ENCODE measurements around the gene GPR137B.
A peak's percentile ranks its signal among the peaks of the same experiment; 100 is the strongest.
"Not testable (repeated sequence)": the region's sequence is repeated elsewhere in the genome, so short reads cannot be mapped to it uniquely, and the experiment has no call there.

The GPR137B gene, protein sequence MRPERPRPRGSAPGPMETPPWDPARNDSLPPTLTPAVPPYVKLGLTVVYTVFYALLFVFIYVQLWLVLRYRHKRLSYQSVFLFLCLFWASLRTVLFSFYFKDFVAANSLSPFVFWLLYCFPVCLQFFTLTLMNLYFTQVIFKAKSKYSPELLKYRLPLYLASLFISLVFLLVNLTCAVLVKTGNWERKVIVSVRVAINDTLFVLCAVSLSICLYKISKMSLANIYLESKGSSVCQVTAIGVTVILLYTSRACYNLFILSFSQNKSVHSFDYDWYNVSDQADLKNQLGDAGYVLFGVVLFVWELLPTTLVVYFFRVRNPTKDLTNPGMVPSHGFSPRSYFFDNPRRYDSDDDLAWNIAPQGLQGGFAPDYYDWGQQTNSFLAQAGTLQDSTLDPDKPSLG

DNA sequence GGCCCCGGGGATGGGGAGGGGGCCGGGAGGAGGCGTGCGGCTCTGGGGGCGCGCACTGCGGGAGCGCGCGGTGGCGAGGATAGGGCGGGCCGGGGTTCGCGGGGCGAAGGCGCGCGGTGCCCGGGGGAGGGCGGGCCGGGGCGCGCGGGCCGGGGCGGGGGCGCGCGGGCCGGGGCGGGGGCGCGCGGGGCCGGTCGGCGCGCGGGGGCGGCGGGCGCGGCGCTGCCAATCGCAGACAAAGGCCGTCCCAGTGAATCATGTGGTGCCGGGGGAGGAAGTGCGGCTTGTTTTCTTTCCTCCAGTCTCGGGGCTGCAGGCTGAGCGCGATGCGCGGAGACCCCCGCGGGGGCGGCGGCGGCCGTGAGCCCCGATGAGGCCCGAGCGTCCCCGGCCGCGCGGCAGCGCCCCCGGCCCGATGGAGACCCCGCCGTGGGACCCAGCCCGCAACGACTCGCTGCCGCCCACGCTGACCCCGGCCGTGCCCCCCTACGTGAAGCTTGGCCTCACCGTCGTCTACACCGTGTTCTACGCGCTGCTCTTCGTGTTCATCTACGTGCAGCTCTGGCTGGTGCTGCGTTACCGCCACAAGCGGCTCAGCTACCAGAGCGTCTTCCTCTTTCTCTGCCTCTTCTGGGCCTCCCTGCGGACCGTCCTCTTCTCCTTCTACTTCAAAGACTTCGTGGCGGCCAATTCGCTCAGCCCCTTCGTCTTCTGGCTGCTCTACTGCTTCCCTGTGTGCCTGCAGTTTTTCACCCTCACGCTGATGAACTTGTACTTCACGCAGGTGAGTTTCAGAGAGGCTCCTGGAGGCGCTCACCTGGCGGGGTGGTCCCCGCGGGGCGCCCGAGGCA lies at the start of gene GPR137B:
GPR137B (plus strand) TSS at position 287 of the 851 bp plus-strand sequence; CDS start at position 371, 84 bp downstream.
- intact Hi-C loops (cut with DNase I), result loop anchor here (2.0 kb wide), 1 partner anchor 138 kb away; the partner anchor contains the start of gene ERO1B
- peak; percentile 56 to 94 (median 68) for DNase-seq

DNA sequence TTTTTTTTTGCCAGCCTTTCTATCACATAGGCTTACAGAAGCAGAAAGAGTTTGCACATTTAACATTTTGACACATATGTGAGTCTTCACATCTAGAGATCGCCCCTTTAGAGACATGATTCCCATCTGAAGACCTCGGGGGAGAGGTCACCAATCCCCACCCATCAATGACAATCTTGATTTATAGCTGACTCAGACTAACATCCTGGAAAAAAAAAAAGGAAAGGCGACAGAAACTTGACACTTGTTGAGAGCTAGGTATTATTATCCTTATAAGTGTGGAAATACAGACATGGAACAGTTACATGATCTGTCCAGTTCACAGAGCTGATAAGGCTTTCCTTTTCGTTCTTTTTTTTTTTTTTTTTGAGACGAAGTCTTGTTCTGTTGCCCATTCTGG lies 49.4 kb upstream of the GPR137B start:
- DNase-seq, result no peak
- intact Hi-C loops (cut with DNase I), result no loop called here

DNA sequence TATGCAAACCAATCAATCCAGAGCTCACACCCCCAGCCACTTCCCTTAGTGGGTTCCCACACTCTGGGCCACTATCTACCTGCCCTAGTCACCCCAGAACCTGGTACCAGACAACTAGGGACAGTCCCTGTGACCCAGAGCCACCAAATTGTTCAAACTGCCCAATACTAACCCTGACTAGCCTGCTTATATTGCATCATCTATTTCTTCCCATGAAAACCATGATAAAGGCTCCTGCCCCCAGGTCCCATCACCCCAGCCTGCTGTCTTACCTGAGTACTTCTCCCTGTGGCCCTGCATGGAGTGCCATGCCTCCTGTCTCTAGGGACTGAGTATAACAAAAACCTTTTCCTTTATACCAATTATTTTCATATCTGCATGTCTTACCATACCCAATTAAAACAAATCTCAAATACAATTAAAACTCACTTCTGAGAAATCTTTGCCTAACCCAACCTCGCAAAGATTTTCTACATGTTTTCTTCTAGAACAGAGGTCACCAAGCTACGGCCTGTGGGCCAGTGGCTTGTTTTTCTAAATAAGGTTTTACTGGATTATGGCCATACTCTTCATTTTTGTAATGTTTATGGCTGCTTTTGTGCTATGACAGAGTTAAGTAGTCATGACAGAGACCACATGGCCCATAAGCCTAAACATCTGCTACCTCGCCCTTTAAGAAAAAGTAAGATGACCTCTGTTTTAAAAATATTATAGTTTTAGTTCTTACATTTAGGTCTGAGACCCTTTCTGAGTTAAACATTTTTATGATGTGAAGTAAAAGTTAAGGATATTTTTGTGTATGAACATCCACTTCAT lies 46.4 kb upstream of the GPR137B start:
- peak in 1 of 10 donors; percentile 22 for DNase-seq
- intact Hi-C loops (cut with DNase I), result no loop called here

DNA sequence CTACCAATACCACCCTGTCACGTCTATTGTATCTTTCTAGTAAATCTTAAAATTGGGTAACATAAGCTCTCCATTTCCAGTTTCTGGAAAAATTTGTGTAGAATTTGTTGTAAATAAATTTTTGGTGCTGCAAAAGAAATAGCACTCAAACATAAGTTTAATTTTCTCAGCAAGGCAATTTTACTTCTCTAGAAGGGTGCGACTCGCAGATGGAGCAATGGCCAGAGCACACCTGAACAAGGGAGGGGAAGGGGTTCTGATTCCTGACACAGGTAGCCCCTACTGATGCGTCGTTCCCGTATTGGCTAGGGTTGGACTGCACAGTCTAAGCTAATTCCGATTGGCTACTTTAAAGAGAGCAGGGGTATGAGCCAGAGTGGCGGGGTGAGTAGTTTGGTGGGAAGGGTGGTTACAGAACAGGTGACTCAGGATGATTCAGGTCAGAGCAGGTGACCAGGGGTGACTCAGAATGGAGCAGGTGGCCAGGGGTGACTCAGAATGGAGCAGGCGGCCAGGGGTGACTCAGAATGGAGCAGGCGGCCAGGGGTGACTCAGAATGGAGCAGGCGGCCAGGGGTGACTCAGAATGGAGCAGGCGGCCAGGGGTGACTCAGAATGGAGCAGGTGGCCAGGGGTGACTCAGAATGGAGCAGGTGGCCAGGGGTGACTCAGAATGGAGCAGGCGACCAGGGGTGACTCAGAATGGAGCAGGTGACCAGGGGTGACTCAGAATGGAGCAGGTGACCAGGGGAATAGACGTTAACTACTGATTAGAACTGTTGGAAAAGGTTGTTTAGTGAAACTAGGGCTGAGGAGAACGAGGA lies 45.5 kb upstream of the GPR137B start:
- peak in 9 of 10 donors; percentile 11 to 95 (median 72) for DNase-seq
- intact Hi-C loops (cut with DNase I), result not testable (repeated sequence)

DNA sequence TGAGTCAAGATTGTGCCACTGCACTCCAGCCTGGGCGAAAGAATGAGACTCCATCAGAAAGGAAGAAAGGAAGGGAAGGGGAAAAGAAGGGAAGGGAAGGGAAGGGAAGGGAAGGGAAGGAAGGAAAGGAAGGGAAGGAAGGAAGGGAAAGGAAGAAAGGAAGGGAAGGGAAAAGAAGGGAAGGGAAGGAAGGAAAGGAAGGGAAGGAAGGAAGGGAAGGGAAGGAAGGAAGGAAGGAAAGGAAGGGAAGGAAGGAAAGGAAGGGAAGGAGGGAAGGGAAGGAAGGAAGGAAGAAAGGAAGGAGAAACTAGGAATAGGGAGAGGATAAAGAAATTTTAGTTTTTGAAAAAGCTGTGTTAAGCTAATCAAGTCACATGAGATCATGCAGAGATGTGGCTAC lies 44.1 kb upstream of the GPR137B start:
- intact Hi-C loops (cut with DNase I), result no loop called here
- DNase-seq, result no peak

DNA sequence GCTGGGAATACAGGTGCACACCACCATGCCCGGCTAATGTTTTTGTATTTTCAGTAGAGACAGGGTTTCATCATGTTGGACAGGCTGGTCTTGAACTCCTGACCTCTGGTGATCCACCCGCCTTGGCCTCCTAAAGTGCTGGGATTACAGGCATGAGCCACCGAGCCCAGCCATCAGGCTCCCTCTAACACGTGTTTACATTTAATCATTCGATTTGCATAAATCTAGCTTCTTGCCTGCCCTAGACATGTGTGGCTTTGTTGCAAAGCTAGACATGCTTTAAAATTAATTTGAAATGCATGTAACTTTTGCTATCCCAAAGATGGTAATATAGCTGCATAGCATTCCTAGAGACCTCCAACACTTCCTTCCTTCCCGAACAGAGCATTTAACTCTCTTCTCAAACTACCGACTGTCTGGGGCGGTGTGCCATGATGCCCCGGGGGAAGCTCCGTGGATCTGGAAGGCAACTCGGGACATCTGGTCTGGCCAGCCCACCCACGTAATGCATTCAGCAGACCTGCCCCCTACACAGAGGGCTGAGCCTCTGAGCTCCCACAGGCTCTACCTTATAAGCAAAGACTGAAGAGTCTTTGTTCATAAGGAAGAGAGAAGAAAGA lies 42.9 kb upstream of the GPR137B start:
- peak in 1 of 10 donors; percentile 61 for DNase-seq
- intact Hi-C loops (cut with DNase I), result no loop called here

DNA sequence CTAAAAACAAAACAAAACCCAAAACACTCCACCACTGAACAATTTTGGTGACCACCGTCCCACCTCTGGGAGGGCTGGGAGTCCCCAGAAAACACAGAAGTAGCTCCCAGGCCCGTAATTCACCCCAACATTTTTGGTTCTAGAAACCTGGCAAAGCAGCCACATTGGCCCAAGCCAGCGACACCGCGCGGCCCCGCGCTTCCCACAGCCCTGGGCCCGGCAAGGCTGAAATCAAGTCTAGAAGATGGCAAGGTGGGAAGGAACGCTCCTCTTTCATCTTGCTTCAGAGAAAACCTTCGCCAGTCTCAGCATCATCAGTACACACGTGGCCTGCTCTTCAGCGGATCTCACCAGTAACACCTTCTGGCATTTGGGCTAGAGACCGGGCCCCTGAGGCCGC lies 41.5 kb upstream of the GPR137B start:
- intact Hi-C loops (cut with DNase I), result loop anchor here (10.0 kb wide), 1 partner anchor 1464 kb away; no protein-coding TSS in a partner anchor
- DNase-seq, result no peak

DNA sequence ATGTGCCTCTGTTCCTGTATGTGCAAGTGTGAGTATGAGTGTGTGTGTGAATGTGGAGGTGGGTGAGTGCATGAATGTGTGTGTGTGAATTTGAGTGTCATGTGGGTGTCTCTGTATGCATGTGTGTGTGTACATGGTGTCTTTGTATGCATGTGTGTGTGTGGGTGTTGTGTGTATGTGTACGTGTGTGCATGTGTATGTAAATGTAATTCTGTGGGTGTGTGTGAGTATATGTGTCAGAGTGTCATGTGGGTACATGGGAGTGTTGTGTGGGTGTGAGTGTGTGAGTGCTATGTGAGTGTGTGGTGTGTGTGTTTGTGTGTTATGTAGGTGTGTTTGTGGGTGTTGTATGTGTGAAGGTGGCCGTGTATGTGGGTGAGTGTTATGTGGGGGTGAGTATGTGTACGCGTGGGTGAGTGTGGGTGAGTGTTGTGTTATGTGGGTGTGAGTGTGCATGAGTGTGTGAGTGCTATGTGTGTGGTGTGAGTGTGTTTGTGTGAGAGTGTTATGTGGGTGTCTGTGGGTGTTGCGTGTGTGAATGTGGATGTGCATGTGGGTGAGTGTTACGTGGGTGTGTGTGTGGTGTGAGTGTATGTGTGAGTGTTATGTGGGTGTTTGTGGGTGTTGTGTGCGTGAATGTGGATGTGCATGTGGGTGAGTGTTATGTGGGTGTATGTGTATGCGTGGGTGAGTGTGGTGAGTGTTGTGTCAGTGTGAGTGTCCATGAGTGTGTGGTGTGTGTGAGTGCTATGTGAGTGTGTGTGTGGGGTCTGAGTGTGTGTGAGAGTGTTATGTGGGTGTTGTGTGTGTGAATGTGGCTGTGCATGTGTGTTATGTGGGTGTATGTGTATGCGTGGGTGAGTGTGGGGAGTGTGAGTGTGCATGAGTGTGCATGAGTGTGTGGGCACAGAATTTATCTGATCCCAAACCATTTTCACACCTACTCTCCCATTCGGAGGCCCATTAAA lies 40.8 kb upstream of the GPR137B start:
- no peak for DNase-seq
- intact Hi-C loops (cut with DNase I), result loop anchor here (10.0 kb wide), 1 partner anchor 1463 kb away; no protein-coding TSS in a partner anchor

DNA sequence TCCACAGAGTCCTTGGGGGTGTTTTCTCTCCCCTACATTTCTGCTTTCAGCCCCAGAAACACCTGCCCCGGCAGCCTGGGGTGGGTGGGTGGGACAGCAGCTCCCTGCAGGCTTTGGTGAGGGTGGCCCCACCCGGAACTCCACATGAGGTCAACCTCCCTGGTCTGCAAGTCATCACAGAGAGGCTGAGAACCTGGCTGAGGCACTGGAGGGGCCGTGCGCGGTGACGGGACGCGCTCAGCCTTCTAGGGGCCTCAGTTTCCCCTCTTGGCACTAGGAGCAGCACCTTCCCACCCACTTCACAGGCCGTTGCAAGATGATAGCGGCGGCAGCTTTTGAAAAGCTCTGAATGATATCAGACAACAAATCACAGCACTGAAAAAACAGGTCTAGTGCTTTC lies 39.7 kb upstream of the GPR137B start:
- DNase-seq, result peak in 1 of 10 donors; percentile 81
- intact Hi-C loops (cut with DNase I), result loop anchor here (10.0 kb wide), 1 partner anchor 1462 kb away; no protein-coding TSS in a partner anchor

DNA sequence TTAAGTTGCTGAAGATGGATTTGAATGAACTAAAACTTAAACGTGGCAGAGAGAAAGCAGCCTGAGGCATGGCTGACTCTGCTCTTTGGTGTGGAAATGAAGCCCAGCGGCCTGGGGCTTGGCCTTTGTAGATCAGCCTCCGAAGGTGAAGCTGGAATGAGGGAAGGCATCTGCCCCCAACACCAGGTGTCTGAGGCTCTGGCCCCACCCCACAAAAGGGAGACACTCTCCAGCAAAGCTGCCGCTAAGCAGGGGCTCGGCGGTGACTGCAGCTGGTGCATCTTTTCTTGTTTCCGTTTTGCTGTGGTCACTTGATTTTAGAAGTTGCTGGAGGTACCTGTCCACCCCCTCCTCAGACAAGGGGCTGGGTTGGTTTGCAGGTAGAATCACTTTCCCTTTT lies 39.3 kb upstream of the GPR137B start:
- DNase-seq, result peak in 1 of 10 donors; percentile 69
- intact Hi-C loops (cut with DNase I), result loop anchor here (10.0 kb wide), 1 partner anchor 1462 kb away; no protein-coding TSS in a partner anchor

DNA sequence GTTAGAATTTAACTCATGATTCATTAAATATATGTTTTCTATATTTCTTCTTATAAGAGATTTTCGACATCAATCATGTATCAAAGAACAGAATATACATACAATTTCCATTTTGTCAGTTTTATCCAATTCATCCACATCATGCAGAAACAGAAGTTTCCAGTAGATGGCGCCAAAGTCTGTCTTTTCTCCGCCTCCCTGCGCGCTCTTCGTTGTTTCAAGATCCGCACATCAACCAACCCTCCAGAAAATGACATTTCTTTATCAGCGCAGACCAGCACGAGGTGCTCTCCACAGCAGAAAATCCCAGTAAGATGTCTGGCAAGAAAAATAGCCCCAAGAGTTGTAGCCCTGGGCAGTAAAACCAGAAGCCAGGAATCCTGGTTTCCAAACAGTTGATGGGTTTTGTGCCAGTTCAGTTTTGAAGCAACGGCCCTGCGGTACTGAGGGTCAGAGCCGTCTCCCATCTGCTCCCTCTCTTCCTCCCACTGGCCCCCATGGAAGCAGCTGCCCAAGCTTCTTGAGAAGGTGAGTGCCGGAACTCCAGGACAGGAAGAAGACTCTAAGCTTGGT lies 38.6 kb upstream of the GPR137B start:
- peak in 6 of 10 donors; percentile 24 to 91 (median 58) for DNase-seq
- intact Hi-C loops (cut with DNase I), result loop anchor here (10.0 kb wide), 1 partner anchor 1461 kb away; no protein-coding TSS in a partner anchor

DNA sequence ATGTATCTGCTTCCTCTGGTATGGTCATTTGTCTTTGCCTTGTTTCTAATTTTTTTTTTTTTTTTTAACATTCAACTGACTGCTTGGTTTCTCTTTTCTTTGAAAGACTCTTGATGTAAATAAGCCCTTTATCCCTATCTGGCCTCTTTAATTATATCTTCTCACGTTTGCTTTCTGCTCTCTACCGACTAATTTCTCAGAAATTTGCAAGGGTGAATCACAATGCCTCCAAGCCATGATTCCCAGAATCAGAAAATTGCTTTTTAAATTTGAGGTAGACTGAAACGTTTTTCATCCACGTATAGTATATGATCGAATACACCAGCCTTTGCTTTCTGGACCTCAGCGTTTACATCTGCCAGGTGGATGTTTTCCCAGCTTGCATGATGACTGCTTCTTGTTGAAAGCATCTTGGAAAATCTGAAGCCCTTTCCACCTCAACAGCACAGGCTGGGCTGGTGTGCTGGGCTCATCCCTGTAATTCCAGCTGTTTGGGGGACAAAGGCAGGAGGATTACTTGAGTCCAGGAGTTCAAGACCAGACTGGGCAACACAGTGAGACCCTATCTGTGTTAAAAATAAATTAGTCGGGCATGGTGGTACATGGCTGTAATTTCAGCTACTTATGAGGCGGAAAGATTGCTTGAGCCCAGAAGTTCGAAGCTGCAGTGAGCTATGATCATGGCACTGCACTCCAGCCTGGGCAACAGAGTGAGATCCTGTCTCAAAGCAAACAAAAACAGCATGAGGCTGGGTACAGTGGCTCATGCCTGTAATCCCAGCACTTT lies 35.0 kb upstream of the GPR137B start:
- DNase-seq, result peak in 1 of 10 donors; percentile 20
- intact Hi-C loops (cut with DNase I), result loop anchor here (10.0 kb wide), 1 partner anchor 1457 kb away; no protein-coding TSS in a partner anchor

DNA sequence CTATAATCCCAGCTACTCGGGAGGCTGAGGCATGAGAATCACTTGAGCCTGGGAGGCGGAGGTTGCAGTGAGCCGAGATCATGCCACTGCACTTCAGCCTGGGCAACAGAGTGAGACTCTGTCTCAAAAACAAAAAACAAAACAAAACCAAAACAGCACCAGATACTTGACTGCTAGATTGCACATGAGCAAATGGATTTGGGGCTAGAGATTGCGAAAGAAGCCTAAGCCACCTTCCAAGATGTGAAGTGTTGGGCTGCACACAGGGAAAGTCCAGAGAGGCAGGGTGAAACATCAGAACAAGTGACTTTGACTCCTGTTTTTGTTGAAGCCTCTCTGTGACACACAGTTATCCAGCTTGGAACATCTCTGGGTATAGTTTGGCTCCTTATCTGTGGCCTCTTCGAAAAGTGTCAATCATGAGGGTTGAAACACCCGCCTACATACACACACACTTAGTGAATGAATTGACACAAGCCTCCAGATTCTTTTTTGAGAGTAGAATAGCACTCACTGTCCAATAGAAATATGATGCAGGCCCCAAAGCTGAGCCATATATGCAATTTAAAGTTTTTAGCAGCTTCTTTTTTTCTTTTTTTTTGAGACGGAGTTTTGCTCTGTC lies 34.2 kb upstream of the GPR137B start:
- intact Hi-C loops (cut with DNase I), result loop anchor here (10.0 kb wide), 1 partner anchor 1457 kb away; no protein-coding TSS in a partner anchor
- DNase-seq, result no peak

DNA sequence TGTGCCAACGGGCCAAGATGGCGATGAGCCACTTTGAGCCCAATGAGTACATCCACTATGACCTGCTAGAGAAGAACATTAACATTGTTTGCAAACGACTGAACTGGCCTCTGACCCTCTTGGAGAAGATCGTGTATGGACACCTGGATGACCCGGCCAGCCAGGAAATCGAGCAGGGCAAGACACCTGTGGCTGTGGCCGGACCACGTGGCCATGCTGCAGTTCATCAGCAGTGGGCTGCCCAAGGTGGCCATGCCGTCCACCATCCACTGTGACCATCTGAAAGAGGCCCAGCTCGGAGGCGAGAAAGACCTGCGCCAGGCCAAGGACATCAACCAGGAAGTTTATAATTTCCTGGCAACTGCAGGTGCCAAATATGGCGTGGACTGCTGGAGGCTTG lies 32.2 kb upstream of the GPR137B start:
- DNase-seq, result no peak
- intact Hi-C loops (cut with DNase I), result no loop called here

DNA sequence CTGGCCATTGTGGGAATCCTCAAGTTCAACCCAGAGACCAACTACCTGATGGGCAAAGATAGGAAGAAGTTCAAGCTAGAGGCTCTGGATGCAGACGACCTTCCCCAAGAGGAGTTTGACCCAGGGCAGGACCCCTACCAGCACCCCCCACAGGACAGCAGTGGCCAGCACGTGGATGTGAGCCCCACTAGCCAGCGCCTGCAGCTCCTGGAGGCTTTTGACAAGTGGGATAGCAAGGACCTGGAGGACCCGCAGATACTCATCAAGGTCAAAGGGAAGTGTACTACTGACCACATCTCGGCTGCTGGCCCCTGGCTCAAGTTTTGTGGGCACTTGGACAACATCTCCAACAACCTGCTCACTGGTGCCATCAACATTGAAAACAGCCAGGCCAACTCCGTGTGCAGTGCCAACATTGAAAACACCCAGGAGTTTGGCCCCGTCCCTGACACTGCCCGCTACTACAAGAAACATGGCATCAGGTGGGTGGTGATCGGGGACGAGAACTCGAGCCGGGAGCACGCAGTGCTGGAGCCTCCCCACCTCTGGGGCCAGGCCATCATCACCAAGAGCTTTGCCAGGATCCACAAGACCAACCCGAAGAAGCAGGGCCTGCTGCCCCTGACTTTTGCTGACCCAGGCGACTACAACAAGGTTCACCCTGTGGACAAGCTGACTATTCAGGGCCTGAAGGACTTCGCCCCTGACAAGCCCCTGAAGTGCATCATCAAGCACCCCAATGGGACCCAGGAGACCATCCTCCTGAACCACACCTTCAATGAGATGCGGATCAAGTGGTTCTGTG lies 30.6 kb upstream of the GPR137B start:
- intact Hi-C loops (cut with DNase I), result no loop called here
- DNase-seq, result no peak
